Spleen (tissue), 7 donors: ENCODE data around the gene KMT2E.

Experiments used
- CTCF ChIP-seq, 11 experiments: fragments of 200-600 bp in 7 of 11; fragments of 450-650 bp in 4 of 11; sonication (generic) in 4 of 11; IDR thresholded peaks in 8 of 11; conservative IDR thresholded peaks in 3 of 11; 1 replicate in 7 of 11; 2 replicates in 4 of 11; pipeline versions ENCODE4 v1.4.0 to v1.8.0; 2016 to 2021; ENCODE audit warnings: antibody characterized with exemption in 11 of 11, inconsistent platforms in 4 of 11, mild to moderate bottlenecking in 1 of 11
- POLR2A ChIP-seq, 3 donors: fragments of 450-650 bp; IDR thresholded peaks; one replicate each; pipeline ENCODE4 v1.5.1; 2017; ENCODE audit warnings: antibody characterized with exemption in 3 of 3, mild to moderate bottlenecking in 1 of 3
- POLR2AphosphoS5 ChIP-seq, 3 donors: sonication (generic); formaldehyde crosslinking; IDR thresholded peaks; one replicate each; pipeline ENCODE4 v1.5.1; 2017; ENCODE audit warnings: antibody characterized with exemption in 3 of 3
- donor health status: DM: no; HTN: no; CAD: no; lungs with moderate emphysema.
- donor health status: DM: no; HTN: no; CAD: no.
- donor health status: DM: no; HTN: no; CAD: no.

GRCh38 chr7:104990983-104991382 is 23.0 kb upstream of the KMT2E start:
- TF ChIP-seq CTCF (IDR thresholded peaks at IDR 0.05 in 8 of 11, conservative IDR thresholded peaks at IDR 0.05 in 3 of 11) (no peak), POLR2A (IDR thresholded peaks at IDR 0.05) (no peak), POLR2AphosphoS5 (IDR thresholded peaks at IDR 0.05) (no peak)
